Activated CD8-positive, alpha-beta memory T cell treated with anti-CD3 and anti-CD28 coated beads, Interleukin-2, amount 50 U/mL, for 4 hours (primary cell): ENCODE measurements around the gene TGM6.
A peak's percentile ranks its signal among the peaks of the same experiment; 100 is the strongest.

Source experiments
- DNase-seq: peaks from one replicate; pipeline ENCODE4 v3.0.0-alpha.2; 2020

TGM6 gene

GRCh38 chr20:2459981-2460751 lies 79.5 kb downstream of the TGM6 start:
- no peak for DNase-seq

DNA sequence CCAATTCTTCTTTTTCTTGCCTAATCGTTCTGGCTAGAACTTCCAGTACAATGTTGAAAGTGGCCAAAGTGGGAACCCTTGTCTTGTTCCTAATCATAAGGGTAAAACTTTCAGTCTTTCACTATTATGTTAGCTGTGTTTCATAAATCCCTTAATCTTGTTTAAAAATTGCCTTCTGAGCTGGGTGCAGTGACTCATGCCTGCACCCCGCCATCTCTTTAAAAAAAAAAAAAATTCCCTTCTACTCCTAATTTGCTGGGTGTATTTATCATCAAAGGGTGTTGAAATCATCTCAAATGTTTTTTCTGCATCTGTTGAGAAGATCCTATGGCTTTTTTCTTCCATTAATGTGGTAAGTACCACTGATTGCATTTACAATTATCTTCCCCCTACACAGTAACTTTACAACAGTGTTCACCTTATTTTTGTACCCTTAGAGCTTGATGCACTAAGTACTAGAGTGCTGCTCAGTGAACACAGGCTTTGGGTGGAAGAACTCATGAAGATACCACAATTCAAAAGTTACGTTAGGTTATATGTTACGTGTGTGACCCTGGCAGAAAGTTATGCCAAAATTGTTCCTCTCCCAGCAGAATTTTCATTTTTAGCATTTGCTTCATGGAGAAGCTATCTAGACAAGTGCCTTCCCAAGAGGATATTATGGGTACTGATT lies 80.2 kb downstream of the TGM6 start:
- DNase-seq, result no peak

- no peak for DNase-seq
These were observed 81.8 kb downstream of the TGM6 start for GRCh38 chr20:2462484-2462883.

DNA sequence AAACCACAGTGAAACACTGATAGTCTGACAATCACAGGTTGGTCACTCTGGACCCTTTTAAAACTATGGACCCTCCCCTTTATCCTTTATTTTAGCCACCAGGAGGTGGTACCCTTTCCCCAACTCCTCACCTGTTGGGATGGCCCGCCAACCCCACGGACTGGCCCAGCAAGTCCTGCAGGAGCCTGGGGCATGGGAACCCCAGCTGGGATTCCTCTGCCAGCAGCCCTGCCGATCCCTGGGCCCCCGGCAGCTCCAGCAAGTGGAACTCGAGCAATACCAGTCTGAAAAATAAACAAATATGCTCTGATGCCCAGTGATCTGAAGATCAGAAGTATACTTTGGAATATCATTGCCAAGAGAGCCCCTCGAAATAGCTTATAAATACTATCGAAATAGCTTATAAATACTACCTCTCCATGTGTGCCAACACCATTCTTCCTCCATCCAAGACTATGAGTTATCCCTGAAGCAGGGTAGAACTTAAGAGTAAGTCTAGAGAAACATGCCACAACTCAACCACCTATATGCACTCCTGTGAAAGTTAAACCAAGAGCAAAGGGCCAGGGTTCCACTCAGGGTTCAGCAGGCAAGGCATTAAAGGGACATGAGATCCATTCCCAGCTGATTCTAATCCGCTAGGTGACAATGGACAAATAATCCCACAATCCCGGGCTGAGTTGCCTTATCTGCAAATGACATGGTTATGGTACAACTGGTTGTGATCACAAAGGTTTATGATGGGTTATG lies 83.1 kb downstream of the TGM6 start:
- DNase-seq, result no peak

- no peak for DNase-seq
These were observed 84.4 kb downstream of the TGM6 start for GRCh38 chr20:2465100-2465499.

- no peak for DNase-seq
These were observed 86.7 kb downstream of the TGM6 start for GRCh38 chr20:2467412-2467811.

GRCh38 chr20:2468581-2469407 lies 88.1 kb downstream of the TGM6 start:
- no peak for DNase-seq

DNA sequence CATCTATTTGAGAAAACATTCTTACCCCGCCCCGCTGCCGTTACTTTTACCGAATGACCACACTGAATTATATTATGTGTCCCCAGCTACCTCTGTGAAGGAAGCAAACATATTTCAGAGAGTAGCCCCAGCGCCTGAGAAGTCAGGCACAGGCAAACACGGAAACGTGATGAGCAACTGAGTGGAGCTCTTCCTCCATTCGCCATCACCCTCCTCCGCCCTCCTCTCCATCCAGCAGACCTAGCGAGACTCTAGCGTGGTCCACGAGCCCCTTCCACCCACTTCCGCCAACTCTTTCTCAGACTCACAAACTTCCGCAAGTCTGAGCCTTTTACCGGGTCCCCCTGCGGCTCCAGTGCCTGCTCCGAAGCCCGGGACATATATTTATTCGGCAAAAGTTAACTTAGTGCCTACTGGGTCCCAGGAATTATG lies 89.3 kb downstream of the TGM6 start:
- DNase-seq, result peak; percentile 58

DNA sequence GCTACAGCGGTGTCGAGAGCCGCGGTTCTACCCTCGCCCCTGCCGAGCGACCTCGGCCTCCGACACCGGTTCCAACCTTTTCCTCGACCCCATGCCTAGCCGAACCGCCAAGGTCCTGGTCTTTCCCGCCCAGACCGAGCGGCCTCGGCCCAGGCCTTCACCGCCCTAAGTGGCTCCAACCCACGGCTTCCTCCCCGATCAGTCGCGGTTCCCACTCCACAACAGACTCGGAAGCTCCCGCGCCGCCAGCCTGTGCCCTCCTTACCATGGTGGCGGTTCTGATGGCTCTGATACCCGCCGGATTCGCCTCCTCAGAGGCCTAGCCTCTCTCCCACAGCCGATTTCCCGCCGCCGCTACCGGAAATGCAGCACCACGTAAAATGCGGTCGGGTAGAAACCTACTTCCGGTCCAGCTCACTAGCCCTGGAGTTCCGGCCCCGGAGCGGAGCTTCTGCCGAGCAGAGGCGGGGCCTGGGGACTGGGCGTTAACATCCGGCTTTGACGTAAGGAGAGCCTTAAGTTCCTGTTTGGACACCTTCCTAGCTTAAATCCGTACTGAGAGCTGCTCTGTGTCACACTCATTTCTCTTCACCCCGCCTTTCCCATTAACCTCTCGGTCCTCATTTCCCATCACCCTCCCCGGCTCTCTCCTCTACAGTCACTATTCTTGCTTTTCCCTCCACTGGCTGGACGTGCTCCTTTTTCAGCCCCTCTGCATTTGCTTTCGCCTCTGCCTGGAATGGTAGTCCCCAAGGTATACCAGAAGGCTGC lies 89.9 kb downstream of the TGM6 start, which contains the start of gene SNRPB:
Gene SNRPB (minus strand): TSS at position 367 of the 771 bp plus-strand sequence. CDS start 99 bp downstream, at position 268.
- peak; percentile 95 for DNase-seq

DNA sequence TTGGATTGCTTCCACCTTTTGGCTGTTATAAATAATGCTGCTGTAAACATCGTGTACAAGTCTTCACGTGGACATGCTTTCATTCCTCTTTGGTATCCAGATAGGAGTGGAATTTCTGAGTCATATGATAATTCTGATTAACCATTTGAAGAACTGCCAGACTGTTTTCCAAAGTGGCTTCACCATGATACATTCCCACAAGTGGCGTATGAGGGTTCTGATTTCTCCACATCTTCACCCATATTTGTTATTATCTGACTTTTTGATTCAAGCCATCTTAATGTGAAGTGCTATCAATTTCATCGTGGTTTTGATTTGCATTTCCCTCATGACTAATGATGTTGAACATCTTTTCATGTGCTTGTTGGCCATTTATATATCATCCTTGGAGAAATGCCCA lies 92.8 kb downstream of the TGM6 start:
- no peak for DNase-seq

DNA sequence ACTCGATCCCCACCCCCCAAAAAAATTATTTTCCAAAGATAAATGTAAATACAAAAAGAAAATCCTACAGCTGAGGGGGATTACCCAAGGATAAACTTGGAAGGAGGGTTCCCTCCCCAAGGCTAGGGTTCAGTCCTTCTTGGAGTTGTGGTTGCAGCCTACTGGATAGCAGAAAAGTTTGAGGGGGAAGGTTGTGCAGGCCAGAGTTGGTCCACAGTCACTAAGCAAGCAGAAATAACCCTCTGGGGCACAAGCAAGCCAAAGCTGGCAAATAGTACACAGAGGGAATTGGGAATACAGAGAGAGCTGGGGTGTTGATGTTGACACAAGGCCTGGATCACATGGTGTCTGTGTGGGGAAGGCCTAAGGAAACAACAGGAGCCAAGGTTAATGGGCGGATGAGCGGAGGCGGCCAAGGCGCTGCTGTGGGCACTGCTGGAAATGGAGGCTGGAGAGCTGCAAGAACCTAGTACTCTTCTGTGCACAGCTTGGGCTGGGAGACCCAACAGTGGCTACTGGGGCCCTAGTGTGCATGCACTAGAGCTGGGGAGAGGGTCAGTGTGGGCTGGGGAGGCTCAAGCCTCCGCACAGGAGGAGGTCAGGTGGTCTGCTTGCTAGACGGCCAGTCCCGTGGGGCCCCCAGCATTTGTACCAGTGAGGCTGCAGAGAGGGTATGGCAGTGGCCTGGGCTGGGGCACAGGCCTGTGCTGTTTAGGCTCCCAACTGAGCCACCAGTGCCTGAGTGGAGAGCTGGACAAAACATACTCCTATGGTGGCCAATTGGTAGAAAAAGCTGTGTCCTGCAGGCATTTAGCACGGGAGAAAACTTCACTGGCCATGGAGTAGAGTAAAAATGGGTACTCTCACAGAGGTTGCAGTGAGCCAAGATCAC lies 95.4 kb downstream of the TGM6 start:
- DNase-seq, result no peak

GRCh38 chr20:2476742-2477615 lies 96.3 kb downstream of the TGM6 start:
- DNase-seq, result no peak

DNA sequence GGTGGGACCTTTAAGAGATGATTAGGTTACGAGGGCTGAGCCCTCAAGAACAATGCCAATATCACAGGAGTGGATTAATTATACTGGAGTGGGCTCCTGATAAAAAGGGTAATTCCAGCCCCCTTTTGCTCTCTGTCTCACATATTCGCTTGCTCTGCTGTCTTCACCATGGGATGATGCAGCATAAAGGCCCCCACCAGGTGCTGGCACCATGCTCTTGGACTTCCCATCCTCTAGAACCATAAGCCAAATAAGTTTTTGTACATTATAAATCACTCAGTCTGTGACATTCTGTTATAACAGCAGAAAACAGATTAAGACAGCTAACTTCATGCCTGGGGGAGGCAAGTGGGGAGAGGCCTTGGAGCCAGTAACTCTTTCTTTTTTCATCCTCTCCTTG lies 99.7 kb downstream of the TGM6 start:
- no peak for DNase-seq
